Left colon (tissue), 2 donors: ENCODE measurements around the gene CHST9. TPM values are rescaled to one million over a fixed set of nuclear protein-coding genes. Genes with fewer than 3 reads are reported as not detected.
"Not testable (repeated sequence)": the region's sequence is repeated elsewhere in the genome, so short reads cannot be mapped to it uniquely, and the experiment has no call there.

Source experiments
- ATAC-seq: fragments of 200-7000 bp; cut with Tn5 transposase; one replicate; pipeline ENCODE4 v1.9.1; 2020; ENCODE audit warnings: mild to moderate bottlenecking, moderate library complexity
- DNase-seq, 2 donors: peaks; one replicate each; pipeline ENCODE4 v3.0.0-alpha.2; 2020
- intact Hi-C, 2 donors: fragments of 100-400 bp; cut with DNase I in 1 of 2; cut with micrococcal nuclease in 1 of 2; formaldehyde crosslinking; loops; one replicate each; pipeline versions ENCODE4 v1.11.2 to v1.14.0; 2022; cut with DNase I, micrococcal nuclease
- total RNA-seq, 2 donors: library from RNA; stranded (reverse); fragmentation: NEBNext Ultra II Directional; extraction: Animal tissue kit (Norgen Biotek cat#: 25700); gene quantifications; one replicate each; pipeline ENCODE4 v1.2.1, GENCODE V29; 2021
- donor health status: DM: no; HTN: no; CAD: no.
- donor health status: DM: yes; HTN: yes; CAD: no.

The CHST9 gene
- total RNA-seq, 2 donors from 2014 or later = 0.20 TPM; not detected in 1

- DNase-seq (no peak), ATAC-seq (no peak)
- intact Hi-C loops = no loop called here
Observed at GRCh38 chr18:27118973-27119372, 66.1 kb downstream of the CHST9 start.

GRCh38 chr18:27114842-27115241 is 70.3 kb downstream of the CHST9 start:
- ATAC-seq (no peak), DNase-seq (no peak)
- intact Hi-C loops = no loop called here

DNA sequence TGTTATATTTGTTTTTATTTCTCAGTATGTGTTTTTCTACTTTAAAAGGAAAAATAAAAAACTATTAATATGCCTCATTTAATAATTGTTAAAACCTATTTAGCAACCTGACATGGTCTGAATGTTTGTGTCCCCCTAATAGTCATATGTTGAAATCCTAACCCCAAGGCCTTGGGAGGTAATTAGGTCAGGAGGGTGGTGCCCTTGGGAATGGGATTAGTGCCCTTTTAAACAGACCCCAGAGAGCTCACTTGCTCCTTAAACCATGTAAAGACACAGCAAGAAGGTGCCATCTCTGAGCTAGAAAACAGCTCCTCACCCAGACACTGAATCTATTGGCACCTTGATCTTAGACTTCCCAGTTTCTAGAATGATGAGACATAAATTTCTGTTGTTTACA is 71.8 kb downstream of the CHST9 start:
- no peak for DNase-seq
- intact Hi-C loops = no loop called here
- ATAC-seq = no peak

GRCh38 chr18:27110319-27110718 is 74.8 kb downstream of the CHST9 start:
- DNase-seq = no peak
- intact Hi-C loops = no loop called here
- ATAC-seq = no peak

DNA sequence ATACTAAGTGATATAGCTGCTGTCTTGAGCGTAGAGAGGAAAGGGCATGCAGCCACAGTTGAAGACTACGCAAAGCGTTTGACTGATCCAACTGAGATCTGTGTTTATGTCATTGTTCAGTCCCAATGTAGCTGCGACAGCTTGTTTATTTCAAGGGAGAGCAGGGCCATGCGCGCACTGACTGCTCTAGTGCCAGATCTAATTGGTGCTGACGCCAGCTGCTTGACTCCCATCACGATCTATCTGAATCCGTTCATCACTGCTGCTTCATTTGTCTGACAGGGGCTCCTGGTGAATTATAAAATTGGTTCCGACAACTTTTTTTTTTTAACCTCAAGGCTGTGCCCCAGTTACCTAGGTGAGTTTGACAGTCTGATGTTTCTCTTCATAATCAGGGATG is 75.7 kb downstream of the CHST9 start:
- intact Hi-C loops = no loop called here
- ATAC-seq = no peak
- no peak for DNase-seq

DNA sequence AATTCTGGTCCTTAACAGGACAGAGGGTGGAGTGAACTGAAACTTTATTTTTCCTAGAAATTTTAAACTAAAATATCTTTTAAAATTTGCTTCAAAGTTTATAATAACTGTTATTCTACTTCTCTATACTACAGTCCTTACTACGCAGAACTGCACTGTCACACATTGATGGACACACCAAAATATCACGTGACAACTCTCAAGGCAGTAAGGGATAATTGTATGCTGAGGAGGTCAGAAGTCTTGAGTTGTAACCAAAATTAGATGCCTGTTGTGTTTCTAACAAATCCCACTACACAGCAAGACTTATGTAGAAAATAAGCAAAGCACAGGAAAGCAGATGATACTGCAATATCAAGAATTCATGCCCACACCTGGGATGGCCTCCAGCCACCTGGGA is 76.3 kb downstream of the CHST9 start:
- DNase-seq (no peak), ATAC-seq (no peak)
- intact Hi-C loops = no loop called here

GRCh38 chr18:27104743-27105142 is 80.4 kb downstream of the CHST9 start:
- no peak for DNase-seq
- intact Hi-C loops = no loop called here
- ATAC-seq = no peak

- intact Hi-C loops = no loop called here
- DNase-seq (no peak), ATAC-seq (no peak)
Observed at GRCh38 chr18:27094621-27095020, 90.5 kb downstream of the CHST9 start.

DNA sequence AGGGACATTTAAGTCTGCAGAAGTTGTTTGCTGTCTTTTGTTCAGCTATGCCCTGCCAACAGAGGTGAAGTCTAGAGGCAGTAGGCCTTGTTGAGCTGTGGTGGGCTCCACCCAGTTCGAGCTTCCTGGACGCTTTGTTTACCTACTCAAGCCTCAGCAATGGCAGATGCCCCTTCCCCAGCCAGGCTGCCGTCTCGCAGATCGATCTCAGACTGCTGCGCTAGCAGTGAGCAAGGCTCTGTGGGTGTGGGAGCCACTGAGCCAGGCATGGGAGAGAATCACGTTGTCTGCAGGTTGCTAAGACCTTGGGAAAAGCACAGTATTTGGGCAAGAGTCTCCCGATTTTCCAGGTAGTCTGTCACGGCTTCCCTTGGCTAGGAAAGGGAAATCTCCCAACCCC is 91.8 kb downstream of the CHST9 start:
- intact Hi-C loops, ATAC-seq: not testable (repeated sequence)

GRCh38 chr18:27081701-27082100 is 103.4 kb downstream of the CHST9 start:
- ATAC-seq (no peak), DNase-seq (no peak)
- intact Hi-C loops = no loop called here

More for the DNA sequence above, 91.8 kb downstream of the CHST9 start:
- DNase-seq = not testable (repeated sequence)

GRCh38 chr18:27075828-27076227 is 109.3 kb downstream of the CHST9 start:
- DNase-seq = no peak
- ATAC-seq = no peak
- intact Hi-C loops = no loop called here

DNA sequence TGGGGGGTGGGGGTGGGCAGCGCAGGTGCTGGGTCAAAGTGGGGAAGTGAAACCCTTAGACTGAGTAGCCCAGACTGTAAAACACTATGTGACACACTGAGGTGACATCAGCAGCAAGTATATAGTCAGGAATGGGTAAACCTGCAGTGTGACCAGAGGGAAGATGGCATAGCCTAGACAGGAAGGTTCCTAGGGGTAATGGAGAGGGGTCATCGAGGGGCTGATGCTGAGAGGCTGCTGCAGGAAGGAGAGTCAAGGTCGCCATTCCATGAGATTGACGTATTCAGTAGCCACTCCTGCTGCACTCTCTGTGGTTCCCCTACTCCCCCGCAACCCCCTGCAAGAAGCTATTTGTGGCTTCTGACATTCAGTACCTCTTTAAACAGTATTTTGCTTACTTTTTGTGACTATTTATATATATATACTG is 111.7 kb downstream of the CHST9 start:
- ATAC-seq (no peak), DNase-seq (no peak)
- intact Hi-C loops = no loop called here

DNA sequence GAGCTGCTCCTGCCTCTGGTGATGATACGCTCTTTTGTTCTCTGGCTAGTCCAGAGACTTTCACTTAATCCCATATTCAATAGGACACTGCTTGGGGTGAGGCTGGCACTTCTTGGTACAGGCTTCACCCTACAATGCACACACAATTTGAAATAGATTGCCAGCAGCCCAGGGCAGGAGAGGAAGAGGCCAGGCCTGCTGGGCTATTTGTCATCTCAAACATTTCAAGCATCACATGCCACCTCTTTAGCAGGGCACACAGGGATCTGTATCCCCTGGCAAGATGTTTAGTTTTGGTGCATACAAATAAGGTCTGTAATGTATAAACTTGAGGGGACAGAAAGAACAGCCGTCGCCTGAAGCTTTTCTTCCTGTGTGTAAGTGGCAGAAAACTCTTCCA is 120.4 kb downstream of the CHST9 start:
- no peak for ATAC-seq
- DNase-seq = no peak
- intact Hi-C loops = no loop called here

DNA sequence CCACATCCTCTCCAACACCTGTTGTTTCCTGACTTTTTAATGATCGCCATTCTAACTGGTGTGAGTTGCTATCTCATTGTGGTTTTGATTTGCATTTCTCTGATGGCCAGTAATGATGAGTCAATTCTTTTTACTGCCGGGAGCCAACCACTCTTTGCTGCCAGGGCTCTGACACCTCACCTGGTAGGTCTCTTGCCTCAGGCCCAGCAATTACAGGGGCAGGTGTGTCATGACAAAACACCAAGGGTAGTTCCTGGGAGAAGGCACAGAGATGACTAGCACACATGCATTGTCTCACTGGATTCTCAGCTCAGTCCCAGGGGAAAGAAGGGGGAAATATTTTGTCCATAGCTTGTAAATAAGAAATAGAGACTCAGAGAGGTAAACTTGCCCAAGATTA is 122.3 kb downstream of the CHST9 start:
- DNase-seq = no peak
- intact Hi-C loops = no loop called here
- no peak for ATAC-seq

- no peak for ATAC-seq
- intact Hi-C loops = no loop called here
- DNase-seq = no peak
Observed at GRCh38 chr18:27061488-27062095, 123.5 kb downstream of the CHST9 start.

- no peak for ATAC-seq
Observed at GRCh38 chr18:27057519-27058234, 127.4 kb downstream of the CHST9 start.

DNA sequence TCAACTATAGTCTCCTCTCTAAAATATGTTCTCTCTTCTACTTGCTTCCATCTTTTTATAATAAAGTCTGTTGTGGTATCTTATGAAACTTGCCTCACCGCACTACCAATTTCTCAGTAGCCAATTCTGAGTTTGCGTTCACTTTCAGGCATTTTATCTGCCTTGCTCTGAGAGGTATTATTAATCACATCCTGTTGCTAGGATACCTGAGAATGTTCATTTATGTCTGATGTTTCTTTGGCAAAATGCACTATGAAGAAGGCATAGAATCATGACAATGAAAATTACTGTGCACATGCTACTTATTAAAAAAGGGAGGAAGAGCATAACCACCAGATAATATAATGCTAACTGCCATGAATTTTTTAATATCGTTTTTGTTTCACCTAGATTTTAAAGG is 130.2 kb downstream of the CHST9 start:
- intact Hi-C loops = no loop called here
- DNase-seq (no peak), ATAC-seq (no peak)

More at GRCh38 chr18:27057519-27058234, 127.4 kb downstream of the CHST9 start:
- intact Hi-C loops = no loop called here
- DNase-seq = no peak

- ATAC-seq = no peak
- DNase-seq = no peak
- intact Hi-C loops = no loop called here
Observed at GRCh38 chr18:27049969-27050368, 135.1 kb downstream of the CHST9 start.

DNA sequence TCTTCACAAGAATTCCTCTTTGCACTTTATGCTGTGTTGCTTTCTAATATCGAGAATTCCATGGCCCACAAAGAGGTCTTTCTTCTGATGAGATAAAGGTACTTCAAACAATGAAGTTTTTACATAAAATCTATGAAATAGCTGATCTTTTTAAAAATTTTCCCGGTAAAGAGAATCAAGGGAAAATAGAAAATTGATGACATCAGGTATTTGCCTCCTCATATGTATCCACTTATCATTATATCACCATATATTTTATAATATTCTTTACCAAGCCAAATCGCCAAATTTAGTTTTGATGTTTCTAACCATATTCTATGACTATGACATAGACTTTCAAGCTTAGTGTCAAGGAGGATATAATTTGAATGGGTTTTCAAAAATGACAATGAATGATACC is 139.8 kb downstream of the CHST9 start:
- intact Hi-C loops = no loop called here

DNA sequence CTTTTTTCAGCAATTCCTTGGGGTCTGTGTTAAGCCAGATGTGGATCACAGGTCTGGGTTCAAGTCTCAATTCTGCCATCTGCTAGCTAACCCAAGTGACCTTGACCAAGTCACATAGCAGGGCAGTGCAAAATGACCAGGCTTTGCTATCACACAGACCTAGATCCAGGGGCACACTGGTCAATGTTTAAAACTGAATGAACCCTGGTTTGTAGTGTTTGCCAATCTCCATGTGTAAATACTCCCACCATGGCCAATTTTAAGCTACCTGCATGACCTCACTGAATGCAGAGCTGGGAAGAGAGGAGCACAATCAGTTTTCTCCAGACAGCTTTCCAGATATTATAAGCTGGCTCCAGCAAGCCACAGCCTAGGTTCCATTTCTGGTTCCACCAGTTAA is 142.9 kb downstream of the CHST9 start:
- DNase-seq (no peak), ATAC-seq (no peak)
- intact Hi-C loops = no loop called here

More for the DNA sequence above, 139.8 kb downstream of the CHST9 start:
- DNase-seq = no peak
- no peak for ATAC-seq

- ATAC-seq (no peak), DNase-seq (no peak)
- intact Hi-C loops = no loop called here
Observed at GRCh38 chr18:27040796-27041195, 144.3 kb downstream of the CHST9 start.
